ENCODE results near the gene PLGRKT.
"Not testable (repeated sequence)": the region's sequence is repeated elsewhere in the genome, so short reads cannot be mapped to it uniquely, and the experiment has no call there.

Gene PLGRKT

DNA sequence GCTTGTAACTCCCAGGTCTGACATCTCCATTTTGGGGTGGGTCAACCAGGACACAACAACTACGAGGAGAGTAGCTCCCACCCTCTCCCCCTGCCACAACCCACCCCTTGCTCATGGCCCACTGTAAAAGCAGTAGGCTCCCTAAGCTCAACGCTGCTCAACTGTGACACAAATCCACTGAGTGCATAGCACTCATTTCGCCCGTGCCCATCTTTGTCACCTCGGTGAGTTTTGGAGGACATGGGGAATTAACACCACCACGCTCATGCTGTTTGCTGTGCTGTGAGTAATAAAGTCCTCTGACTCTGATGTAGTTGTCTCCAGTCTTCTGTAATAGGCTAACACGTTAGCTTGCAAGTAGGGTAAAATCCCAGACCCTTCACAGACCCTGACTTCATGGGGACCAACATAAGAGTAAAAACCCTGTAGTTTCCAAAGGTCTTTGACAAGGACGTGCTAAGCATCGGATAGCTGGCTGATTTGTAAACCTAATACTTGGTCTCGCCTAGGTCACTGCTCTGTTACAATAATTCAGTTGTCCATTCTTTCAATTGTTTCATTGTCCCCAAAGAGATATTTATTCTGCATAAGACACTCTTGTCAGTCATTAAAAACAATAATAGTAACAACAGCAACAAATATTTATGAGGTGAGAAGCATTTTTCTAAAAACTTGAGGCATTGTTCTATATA, 7.7 kb downstream of the PLGRKT start:
- DNase-seq (ENCODE audit: low read depth): no peak

- no peak for DNase-seq (ENCODE audit: low read depth)
Observed at GRCh38 chr9:5428794-5429528, 8.8 kb downstream of the PLGRKT start.

DNA sequence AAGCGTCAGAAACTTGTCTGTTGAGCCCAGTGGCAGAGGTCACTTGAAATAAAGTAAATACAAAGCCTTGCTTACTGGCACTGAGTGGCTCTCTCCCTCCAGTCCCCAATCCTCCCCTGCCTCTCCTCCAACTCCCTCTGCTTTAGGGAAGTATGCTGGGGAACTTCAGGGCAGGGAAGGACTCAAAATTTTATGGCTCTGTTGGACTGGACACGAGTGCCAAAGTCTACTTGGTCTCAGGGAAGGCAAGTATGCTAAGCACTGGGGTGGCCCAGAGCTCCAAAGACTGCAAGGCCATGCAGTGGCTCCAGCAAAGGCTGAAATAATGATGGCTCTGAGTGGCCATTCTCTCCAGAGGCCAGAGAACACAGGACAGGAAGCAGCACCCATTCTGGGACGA, 9.6 kb downstream of the PLGRKT start:
- DNase-seq (ENCODE audit: low read depth): no peak

DNA sequence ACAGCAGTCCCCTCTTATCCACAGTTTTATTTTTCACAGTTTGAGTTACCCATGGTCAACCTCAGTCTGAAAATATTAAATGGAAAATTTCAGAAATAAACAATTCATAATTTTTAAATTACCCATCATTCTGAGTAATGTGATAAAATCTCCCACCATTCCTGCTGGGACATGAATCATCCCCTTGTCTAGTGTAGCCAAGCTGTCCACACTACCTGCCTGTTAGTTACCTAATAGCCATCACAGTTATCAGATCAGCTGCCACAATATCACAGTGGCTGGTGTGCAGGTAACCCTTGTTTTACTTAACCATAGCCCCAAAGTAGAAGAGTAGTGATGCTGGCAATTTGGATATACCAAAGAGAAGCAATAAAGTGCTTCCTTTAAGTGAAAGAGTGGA, 10.7 kb downstream of the PLGRKT start:
- DNase-seq (ENCODE audit: low read depth): no peak

- DNase-seq (ENCODE audit: low read depth): no peak
Observed at GRCh38 chr9:5425006-5425628, 12.6 kb downstream of the PLGRKT start.

GRCh38 chr9:5422276-5422675, 15.4 kb downstream of the PLGRKT start:
- no peak for DNase-seq (ENCODE audit: low read depth)

- no peak for DNase-seq (ENCODE audit: low read depth)
Observed at GRCh38 chr9:5421163-5421562, 16.6 kb downstream of the PLGRKT start.

GRCh38 chr9:5419987-5420386, 17.7 kb downstream of the PLGRKT start:
- no peak for DNase-seq (ENCODE audit: low read depth)

DNA sequence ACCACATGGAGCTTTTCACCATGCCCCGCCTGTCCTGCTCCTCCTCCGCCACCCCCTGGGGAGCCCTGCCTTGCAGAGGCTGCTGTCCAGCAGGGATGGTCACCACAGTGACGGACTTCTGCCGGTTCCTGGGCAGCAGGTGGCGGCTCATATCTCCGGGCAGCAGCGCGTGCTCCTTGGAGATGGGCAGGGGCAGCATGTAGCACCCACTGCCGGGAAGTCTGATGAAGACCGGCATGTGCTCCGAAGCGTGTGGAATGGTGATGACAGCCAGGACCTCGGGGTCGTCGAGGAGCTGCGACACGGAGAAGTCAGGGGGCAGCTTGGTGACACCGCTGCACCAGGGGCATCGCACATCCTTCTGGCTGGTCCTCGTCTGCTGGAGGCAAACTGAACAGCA, 19.2 kb downstream of the PLGRKT start:
- no peak for DNase-seq (ENCODE audit: low read depth)

DNA sequence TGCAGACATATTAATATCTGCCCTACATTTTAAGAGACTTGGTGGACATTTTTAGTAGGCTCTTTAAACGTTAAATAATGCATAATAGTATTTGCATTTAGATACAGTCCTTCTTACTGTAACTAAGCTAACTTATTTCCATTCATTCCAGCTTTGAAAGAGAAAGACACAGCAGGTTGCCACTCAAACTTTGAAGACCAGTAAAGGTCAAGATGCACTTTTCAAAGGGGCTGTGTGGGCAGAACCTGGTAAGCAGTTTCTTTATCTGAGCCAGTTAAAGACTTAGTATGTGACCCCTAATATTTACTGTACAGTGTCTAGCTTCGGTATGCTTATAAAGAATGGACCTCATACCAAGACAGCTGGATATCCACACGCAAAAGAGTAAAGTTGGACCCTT, 20.8 kb downstream of the PLGRKT start:
- DNase-seq (ENCODE audit: low read depth): no peak

- no peak for DNase-seq (ENCODE audit: low read depth)
Observed at GRCh38 chr9:5408596-5408995, 29.1 kb downstream of the PLGRKT start.

GRCh38 chr9:5402217-5402616, 35.5 kb downstream of the PLGRKT start:
- DNase-seq (ENCODE audit: low read depth): no peak

DNA sequence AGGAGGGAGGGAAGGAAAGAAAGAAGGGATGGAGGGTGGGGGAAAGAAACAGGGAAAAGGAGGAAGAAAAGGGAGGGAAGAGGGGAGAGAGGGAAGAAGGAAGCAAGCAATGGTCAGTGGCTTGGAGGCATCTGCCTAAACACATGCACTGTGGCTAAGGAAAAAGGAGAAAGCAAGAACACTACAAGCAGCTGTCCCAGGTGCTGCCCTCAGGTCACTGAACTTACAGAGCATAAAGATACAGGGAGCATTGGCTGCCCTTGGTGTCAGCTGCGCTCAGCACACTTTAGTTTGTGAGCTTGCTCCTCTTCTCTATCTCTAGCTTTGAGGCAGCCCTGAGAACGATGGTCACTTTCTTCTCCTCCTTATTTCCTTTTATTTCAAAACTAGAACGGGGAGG, 40.2 kb downstream of the PLGRKT start:
- not testable (repeated sequence) for DNase-seq (ENCODE audit: low read depth)

- no peak for DNase-seq (ENCODE audit: low read depth)
Observed at GRCh38 chr9:5395428-5395827, 42.3 kb downstream of the PLGRKT start.

DNA sequence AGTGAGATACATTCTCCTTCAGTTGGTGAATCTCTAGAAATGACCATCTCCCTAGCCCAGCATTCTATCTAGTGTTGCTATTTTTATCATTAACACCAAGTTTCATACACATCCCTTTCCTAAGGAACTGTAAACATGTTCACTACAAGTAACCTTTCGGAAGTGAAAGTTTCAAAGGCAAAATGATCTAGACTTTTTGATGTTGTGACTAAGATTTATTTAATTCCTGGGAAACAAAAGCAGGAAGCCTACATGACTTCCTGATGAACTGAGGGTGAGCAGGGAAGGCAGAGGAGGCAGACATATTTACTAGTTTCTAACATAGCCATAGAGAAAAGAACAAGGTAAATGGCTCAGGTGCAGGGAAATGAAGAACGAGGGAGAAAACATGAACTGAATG, 43.7 kb downstream of the PLGRKT start:
- not testable (repeated sequence) for DNase-seq (ENCODE audit: low read depth)

GRCh38 chr9:5393497-5393896, 44.2 kb downstream of the PLGRKT start:
- DNase-seq (ENCODE audit: low read depth): no peak

DNA sequence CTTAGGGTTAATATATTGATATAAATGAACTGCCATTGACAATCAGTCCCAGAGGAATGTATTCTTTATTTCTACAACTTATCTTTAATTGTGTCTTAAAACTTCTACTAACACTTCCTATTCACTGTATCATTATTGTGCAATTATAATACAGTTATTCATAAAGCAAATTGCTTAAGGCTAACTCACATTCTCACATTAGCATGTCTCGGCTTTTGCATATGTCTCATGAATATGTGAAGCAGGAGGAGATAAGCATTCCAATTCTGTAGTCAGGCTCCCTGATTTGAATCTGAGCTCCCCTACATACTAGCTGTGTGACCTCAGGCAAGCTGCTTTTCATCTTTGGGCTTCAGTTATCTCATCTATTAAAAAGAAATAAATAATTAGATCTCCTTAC, 45.4 kb downstream of the PLGRKT start:
- no peak for DNase-seq (ENCODE audit: low read depth)

- no peak for DNase-seq (ENCODE audit: low read depth)
Observed at GRCh38 chr9:5389109-5389732, 48.5 kb downstream of the PLGRKT start.

DNA sequence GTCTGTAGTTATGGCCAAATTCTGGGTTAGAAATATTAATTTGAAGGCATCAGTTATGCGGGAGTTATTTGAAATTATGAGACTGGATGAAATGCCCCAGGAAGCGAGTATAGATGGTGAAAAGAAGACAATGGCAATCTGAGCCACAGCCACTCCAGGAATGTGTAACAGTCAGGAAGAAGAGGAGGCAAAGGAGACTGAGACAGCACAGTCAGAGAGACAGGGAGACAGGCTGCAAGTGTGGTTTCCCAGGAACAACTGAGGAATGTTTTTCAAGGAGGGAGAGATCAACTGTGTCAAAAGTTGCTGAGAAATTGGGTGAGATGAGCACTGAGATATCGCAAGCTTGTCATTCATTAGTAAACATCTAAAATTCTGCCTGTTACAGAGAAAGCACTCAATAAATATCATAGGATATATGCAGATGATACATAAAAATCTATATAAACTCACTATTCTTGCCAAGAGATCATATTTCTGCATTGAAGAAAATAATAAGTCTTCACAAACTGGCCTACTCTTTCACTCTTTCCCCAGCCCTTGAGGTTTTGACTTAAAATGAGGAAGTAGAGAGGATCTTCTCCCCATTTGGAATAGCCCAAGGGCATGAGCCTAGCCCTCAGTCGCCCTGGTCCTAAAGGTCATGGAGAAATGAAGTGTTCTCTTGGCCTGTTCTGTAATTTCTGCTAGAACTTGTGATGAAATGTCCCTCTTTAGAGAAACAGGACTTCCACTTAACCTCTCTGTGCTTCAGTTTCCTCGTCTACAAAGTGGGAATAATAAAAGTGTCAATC, 49.5 kb downstream of the PLGRKT start:
- DNase-seq (ENCODE audit: low read depth): no peak

DNA sequence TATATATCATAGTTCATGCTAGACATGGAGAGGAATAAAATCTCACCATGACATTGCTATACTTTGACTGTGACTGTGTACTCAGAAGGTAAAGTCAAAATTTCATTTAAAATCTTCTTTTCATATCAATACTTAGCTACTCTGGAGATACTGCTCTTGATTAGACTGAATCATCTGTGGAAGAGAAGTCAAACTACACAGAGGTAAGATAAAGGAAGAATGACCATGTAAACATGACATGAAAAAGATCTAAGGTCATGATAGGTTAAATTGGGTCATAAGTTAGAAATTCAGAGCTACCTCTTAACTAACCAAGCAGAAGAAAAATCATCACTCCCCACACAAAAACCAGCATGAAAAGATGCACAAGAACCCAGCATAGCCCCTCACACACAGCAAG, 53.3 kb downstream of the PLGRKT start:
- DNase-seq (ENCODE audit: low read depth): no peak

DNA sequence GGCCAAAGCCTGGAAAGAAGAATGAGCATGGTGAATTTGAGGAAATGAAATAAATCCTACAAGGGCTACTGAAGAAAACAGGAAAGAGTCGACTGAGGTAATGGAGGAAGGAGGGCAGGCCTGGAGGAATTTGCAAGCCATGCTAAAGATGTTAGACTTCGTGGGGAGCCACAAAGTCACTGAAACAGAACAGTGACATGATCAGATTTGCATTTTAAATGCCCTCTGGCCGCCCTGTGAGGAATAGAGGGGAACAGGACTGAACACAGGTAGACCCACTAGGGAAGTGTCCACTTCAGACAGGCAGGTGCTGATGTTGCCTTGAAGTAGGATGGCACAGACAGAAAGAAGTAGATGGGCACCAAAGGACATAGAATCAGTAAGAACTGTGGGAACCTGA, 55.2 kb downstream of the PLGRKT start:
- no peak for DNase-seq (ENCODE audit: low read depth)
